T-helper 2 cell treated with Interferon-gamma antibody and Interleukin-4, amounts not matched to agents 100 ng/mL and 5 ng/mL, for 36 hours (primary cell): ENCODE results near the gene RPS6KA5. TPM values are rescaled to one million over a fixed set of nuclear protein-coding genes. Genes with fewer than 3 reads are reported as not detected.

Experiments
- intact Hi-C: fragments of 100-400 bp; cut with micrococcal nuclease; formaldehyde crosslinking; loops from one replicate; pipeline ENCODE4 v1.15.1; 2023
- total RNA-seq: library from RNA; stranded (reverse); gene quantifications from 2 replicates; pipeline ENCODE4 v1.2.3, GENCODE V29; 2022

Gene RPS6KA5
- total RNA-seq, 1 donor from 2014 or later = 50.5 TPM

- intact Hi-C loops = no loop called here
Observed at GRCh38 chr14:91031666-91032065, 28.8 kb downstream of the RPS6KA5 start.

DNA sequence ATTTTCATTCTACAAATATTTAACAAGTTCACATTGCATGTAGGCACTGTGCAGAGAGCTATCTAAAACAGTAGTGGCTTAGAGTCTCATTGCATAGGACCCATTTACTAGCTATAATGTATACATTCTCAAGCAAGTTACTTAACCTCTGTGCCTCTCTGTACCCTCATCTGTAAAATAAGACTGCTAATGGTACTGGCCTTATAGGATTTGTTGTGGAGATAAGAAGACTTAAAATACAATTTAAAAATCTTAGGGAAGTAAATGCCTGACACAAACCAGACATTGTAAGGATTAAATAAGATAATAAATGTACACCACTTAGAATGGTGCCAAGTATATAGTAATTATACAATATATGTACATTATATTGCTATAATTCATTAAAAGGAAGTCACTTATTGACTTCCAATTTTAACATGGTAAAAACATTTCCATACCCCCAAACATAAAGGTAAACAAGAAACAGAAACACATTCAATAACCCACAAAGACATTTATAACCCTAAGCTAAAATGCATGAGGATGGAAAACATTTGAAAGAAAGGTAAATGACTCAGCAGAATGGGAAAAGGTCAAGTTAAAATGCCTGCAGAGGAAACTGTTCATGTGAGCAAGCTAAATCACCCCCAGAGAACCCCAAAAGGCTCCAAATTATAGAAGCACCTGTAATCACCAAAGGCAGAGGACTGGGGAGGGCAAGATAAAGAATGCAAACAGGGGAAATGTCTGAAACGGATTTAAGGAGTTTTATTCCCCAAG is 30.8 kb downstream of the RPS6KA5 start:
- intact Hi-C loops = loop anchor here (10.0 kb wide), 1 partner anchor 55 kb away; no protein-coding TSS in a partner anchor

- intact Hi-C loops = loop anchor here (10.0 kb wide), 1 partner anchor 53 kb away; no protein-coding TSS in a partner anchor
Observed at GRCh38 chr14:91027561-91027960, 32.9 kb downstream of the RPS6KA5 start.

- intact Hi-C loops = loop anchor here (1.0 to 10.0 kb wide), 5 partner anchors 39 to 640 kb away; partner anchors contain the start of gene DGLUCY
Observed at GRCh38 chr14:91022622-91023028, 37.8 kb downstream of the RPS6KA5 start.

GRCh38 chr14:91021991-91022621 is 38.3 kb downstream of the RPS6KA5 start:
- intact Hi-C loops = loop anchor here (1.0 to 10.0 kb wide), 5 partner anchors 39 to 640 kb away; partner anchors contain the start of gene DGLUCY

DNA sequence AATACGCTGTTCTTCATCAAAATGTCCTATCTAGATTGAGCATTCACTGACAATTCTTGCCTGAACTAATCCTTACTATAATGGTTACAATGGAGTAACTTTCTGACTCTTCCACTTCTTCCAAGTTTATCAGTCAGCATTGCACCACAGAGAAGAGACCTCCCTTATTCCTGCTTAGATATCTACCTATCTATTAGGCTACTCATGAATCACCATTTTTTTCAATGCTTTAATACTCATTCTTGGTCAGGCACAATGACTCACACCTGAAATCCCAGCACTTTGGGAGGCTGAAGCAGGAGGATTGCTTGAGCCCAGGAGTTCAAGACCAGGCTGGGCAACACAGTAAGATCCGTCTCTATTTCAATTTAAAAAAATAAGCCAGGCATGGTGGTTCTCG is 39.3 kb downstream of the RPS6KA5 start:
- intact Hi-C loops = loop anchor here (5.0 to 10.0 kb wide), 2 partner anchors 46 to 639 kb away; no protein-coding TSS in a partner anchor

GRCh38 chr14:91019673-91020072 is 40.8 kb downstream of the RPS6KA5 start:
- intact Hi-C loops = loop anchor here (5.0 to 10.0 kb wide), 2 partner anchors 45 to 637 kb away; no protein-coding TSS in a partner anchor

- intact Hi-C loops = no loop called here
Observed at GRCh38 chr14:91018481-91018880, 42.0 kb downstream of the RPS6KA5 start.

DNA sequence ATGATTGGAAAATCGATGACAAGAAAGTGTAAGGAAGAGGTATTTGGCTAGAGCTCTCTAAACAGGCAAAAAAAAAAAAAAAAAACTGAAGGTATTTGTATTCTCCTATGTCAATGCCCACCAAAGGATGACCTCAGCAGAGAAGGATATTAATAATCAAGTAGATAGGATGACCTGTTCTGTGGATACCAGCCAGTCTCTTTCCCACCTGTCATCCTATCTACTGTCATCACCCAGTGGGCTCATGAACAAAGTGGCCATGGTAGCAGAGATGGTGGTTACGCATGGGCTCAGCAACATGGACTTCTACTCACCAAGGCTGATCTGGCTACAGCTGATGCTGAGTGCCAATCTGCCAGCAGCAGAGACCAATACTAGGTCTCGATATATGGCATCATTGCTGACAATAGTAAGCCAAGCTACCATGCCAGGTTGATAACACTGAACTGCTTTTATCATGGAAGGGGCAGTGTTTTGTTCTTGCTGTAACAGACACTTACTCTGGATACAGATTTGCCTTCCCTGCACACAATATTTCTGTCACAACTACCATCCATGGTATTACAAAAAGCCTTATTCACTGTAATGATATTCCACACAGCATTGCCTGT is 43.5 kb downstream of the RPS6KA5 start:
- intact Hi-C loops = no loop called here

DNA sequence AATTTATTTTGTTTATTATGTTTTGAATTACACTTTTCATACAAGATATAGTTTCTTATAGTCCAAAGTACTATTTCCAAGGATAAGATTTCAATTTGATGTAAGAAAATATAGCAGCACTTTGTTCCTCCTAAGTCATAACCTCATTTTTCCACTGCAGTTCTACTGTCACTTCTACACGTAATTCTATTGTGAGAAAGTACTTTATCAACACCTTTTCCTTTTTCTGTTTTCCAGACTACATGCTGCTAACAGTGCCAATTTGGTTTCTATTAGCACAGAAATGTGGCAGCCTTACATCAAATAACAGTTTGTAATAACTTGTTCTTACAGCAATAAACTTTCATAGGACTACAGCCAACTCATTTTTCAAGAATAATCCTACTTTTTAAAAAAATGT is 45.0 kb downstream of the RPS6KA5 start:
- intact Hi-C loops = no loop called here

DNA sequence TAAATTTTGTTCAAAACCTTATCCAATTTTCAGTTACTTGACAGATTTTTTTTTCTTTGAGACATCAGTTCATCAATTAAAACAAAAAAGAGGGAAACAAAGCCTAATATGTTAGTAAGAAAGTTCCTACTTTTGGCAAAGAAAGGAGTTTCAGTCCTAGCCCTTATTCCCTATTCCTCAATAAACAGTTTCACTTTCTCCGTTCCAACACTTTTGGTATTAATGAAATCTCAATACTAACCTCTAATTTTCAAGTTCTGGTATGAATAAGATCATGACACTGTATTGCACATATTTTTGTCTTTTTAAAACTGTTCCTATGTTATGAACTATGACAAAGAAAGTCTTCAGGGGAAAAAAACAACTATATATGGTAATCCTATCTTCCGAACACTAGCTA is 48.4 kb downstream of the RPS6KA5 start:
- intact Hi-C loops = no loop called here

DNA sequence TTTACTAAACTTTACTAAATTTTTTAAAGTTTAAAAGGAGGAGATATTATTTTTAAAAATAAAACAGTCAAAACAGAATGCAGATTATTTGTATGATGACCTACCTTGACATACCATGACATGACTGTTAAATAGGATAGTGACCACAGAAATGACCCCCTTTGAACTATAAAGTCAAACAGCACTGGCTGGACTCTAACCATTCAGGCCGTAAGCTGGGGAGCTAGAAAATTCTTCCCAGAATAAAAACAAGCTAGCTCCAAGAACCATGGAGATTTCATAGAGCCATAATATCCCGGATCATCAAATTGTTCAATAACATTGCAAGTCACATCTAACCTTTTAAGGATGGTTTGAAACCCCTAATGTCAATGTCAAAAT is 50.3 kb downstream of the RPS6KA5 start:
- intact Hi-C loops = no loop called here

GRCh38 chr14:91009501-91010152 is 50.8 kb downstream of the RPS6KA5 start:
- intact Hi-C loops = loop anchor here (5.0 kb wide), 1 partner anchor 87 kb away; no protein-coding TSS in a partner anchor

DNA sequence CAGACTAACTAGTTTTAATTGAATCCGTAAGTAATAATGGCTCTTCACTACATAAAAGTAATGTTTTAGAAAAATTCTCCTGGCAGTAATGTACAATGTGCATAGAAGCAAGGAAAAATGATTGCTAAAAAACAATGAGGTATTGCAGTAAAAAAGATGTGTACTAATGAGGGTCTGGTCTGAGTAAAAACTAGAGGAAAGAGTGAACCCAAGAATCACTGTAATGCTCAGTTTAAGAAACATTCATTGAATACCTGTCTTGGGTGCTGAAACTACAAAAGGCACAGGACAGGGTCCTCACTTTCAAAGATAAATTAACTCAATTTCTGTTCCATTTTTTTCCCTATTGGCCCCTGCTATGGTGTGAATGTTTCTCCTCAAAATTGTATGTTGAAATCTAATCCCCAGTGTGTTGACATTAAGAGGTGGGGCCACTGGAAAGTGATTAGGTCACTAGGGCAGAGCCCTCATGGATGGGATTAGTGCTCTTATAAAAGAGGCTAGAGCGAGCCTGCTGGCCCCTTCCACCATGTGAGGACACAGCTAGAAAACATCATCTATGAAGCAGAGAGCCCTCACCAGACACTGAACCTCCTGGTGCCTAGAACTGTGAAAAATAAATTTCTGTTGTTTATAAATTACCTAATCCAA is 51.6 kb downstream of the RPS6KA5 start:
- intact Hi-C loops = loop anchor here (5.0 kb wide), 1 partner anchor 87 kb away; no protein-coding TSS in a partner anchor

DNA sequence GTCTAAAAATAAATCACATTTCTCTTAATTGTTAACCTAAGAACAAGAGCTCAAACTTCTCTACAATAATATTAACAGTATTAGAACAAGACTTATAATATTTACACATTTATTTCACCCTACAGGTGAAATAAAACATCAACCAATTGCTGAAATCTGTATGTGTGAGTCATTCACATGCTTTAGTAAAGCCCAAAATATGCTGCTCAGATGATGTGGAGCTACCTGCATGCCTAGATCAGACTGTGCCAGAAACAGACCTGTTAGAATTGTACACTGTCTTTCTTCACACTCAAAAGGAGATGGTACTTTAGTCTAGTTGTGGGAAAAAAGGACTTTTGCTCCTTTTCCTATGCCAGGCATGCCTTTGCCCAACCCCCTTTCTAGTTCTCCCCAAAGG is 54.7 kb downstream of the RPS6KA5 start:
- intact Hi-C loops = loop anchor here (5.0 kb wide), 1 partner anchor 83 kb away; no protein-coding TSS in a partner anchor

- intact Hi-C loops = loop anchor here (5.0 kb wide), 1 partner anchor 83 kb away; no protein-coding TSS in a partner anchor
Observed at GRCh38 chr14:91004987-91005386, 55.5 kb downstream of the RPS6KA5 start.

GRCh38 chr14:90999299-90999698 is 61.1 kb downstream of the RPS6KA5 start:
- intact Hi-C loops = no loop called here

- intact Hi-C loops = no loop called here
Observed at GRCh38 chr14:90996967-90997366, 63.5 kb downstream of the RPS6KA5 start.

- intact Hi-C loops = no loop called here
Observed at GRCh38 chr14:90995785-90996184, 64.7 kb downstream of the RPS6KA5 start.

DNA sequence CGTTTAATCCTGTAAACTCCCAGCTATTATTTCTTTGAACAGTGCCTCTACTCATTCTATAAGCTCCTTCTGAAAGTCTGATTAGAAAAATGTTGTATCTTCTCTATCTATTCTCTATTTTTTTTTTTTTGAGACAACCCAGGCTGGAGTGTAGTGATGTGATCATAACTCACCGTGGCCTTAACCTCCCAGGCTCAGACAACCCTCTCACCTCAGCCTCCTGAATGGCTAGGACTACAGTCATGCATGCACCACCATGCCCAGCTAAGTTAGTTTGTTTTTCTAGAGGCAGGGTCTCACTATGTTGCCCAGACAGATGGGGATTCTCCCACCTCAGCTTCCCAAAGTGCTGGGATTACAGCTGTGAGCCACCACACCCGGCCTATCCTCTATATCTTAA is 66.6 kb downstream of the RPS6KA5 start:
- intact Hi-C loops = no loop called here
